Parathyroid adenoma (tissue), 2 donors: Measurements from ENCODE around the gene PARK7.

Source experiments
- H2AFZ ChIP-seq: fragments of 300-600 bp; sonication (generic); one replicate; pipeline ENCODE4 v1.7.0; 2017; ENCODE audit warnings: antibody characterized with exemption, mild to moderate bottlenecking
- H3K27ac ChIP-seq: fragments of 300-600 bp; sonication (generic); one replicate; pipeline ENCODE4 v1.7.0; 2017
- H3K27me3 ChIP-seq: fragments of 300-600 bp; sonication (generic); one replicate; pipeline ENCODE4 v1.7.0; 2017; ENCODE audit warnings: low read length; ENCODE audit not compliant: control insufficient read depth, insufficient read depth
- H3K36me3 ChIP-seq: fragments of 300-600 bp; sonication (generic); one replicate; pipeline ENCODE4 v1.7.0; 2017; ENCODE audit warnings: low read length; ENCODE audit not compliant: control insufficient read depth, insufficient read depth
- H3K4me1 ChIP-seq: fragments of 300-600 bp; sonication (generic); one replicate; pipeline ENCODE4 v1.7.0; 2017; ENCODE audit warnings: control low read depth
- H3K4me2 ChIP-seq: fragments of 300-600 bp; sonication (generic); one replicate; pipeline ENCODE4 v1.7.0; 2017; ENCODE audit warnings: low read length
- H3K4me3 ChIP-seq: fragments of 300-600 bp; sonication (generic); one replicate; pipeline ENCODE4 v1.7.0; 2017; ENCODE audit warnings: low read depth, low read length
- H3K79me2 ChIP-seq: fragments of 300-600 bp; sonication (generic); one replicate; pipeline ENCODE4 v1.7.0; 2017; ENCODE audit warnings: control low read depth
- H3K9ac ChIP-seq: fragments of 300-600 bp; sonication (generic); one replicate; pipeline ENCODE4 v1.7.0; 2017; ENCODE audit warnings: mild to moderate bottlenecking
- H3K9me3 ChIP-seq: fragments of 300-600 bp; sonication (generic); one replicate; pipeline ENCODE4 v1.7.0; 2017; ENCODE audit warnings: low read length; ENCODE audit not compliant: control insufficient read depth
- CTCF ChIP-seq: fragments of 300-600 bp; sonication (generic); IDR thresholded peaks from one replicate; pipeline ENCODE4 v1.7.0; 2017; ENCODE audit warnings: antibody characterized with exemption, mild to moderate bottlenecking
- donor health status: primary hyperparathyroidism.

PARK7 gene

GRCh38 chr1:8020032-8020431 is 58.5 kb downstream of the PARK7 start:
- H3K9ac ChIP-seq, result no peak overlapping the region
- H3K27me3 ChIP-seq, result no peaks in the 10 kb centered on the region
- peaks cover 16% of the 10 kb centered on the region for H3K4me1 ChIP-seq
- H3K27ac ChIP-seq, result peak overlapping the region; percentile 5
- H3K9me3 ChIP-seq, result no peaks in the 10 kb centered on the region
- H3K36me3 ChIP-seq, result no peaks in the 10 kb centered on the region
- peak overlapping the region; percentile 28 for H3K4me3 ChIP-seq
- H3K4me2 ChIP-seq, result peak overlapping the region; percentile 60
- TF ChIP-seq CTCF, result no peak
- H2AFZ ChIP-seq, result no peak overlapping the region
- H3K79me2 ChIP-seq, result peaks cover 13% of the 10 kb centered on the region

- Histone ChIP-seq H3K36me3 (no peaks in the 10 kb centered on the region), H3K4me2 (no peak overlapping the region), H3K27ac (peak overlapping the region; percentile 20), H2AFZ (no peak overlapping the region), H3K4me3 (no peak overlapping the region), H3K9ac (no peak overlapping the region), H3K9me3 (no peaks in the 10 kb centered on the region), H3K4me1 (peaks cover 8% of the 10 kb centered on the region), H3K79me2 (peaks cover 8% of the 10 kb centered on the region), H3K27me3 (no peaks in the 10 kb centered on the region)
- no peak for TF ChIP-seq CTCF
Measured at GRCh38 chr1:8021676-8022266, 60.3 kb downstream of the PARK7 start.

GRCh38 chr1:8022395-8023286 is 61.1 kb downstream of the PARK7 start:
- Histone ChIP-seq H3K4me2 (peak overlapping the region; percentile 42), H3K4me1 (peaks cover under 1% of the 10 kb centered on the region), H2AFZ (no peak overlapping the region), H3K79me2 (peaks cover 5% of the 10 kb centered on the region), H3K9ac (no peak overlapping the region), H3K27ac (peak overlapping the region; percentile 82), H3K9me3 (no peaks in the 10 kb centered on the region), H3K27me3 (no peaks in the 10 kb centered on the region), H3K4me3 (peak overlapping the region; percentile 17), H3K36me3 (no peaks in the 10 kb centered on the region)
- no peak for TF ChIP-seq CTCF

- Histone ChIP-seq H3K27me3 (no peaks in the 10 kb centered on the region), H3K79me2 (peaks cover 5% of the 10 kb centered on the region), H2AFZ (no peak overlapping the region), H3K9me3 (no peaks in the 10 kb centered on the region), H3K4me3 (peak overlapping the region; percentile 68), H3K27ac (peak overlapping the region; percentile 82), H3K36me3 (no peaks in the 10 kb centered on the region), H3K4me2 (peak overlapping the region; percentile 42), H3K4me1 (peaks cover 6% of the 10 kb centered on the region), H3K9ac (no peak overlapping the region)
- no peak for TF ChIP-seq CTCF
Measured at GRCh38 chr1:8023287-8023994, 61.9 kb downstream of the PARK7 start.
